AG04450 (cell line): Measurements from ENCODE around the gene MAPKBP1. TPM values are rescaled to one million over a fixed set of nuclear protein-coding genes. Genes with fewer than 3 reads are reported as not detected.

Experiments used
- CTCF ChIA-PET: fragments of 300-600, 350-600 bp; formaldehyde crosslinking; extraction: SDS; loops from one replicate; lab custom pipeline; 2022; ENCODE audit warnings: antibody characterized with exemption, inconsistent platforms; lab: Charles Lee
- POLR2A ChIA-PET: fragments of 350-600 bp; formaldehyde crosslinking; extraction: SDS; loops from one replicate; lab custom pipeline; 2021; ENCODE audit warnings: antibody characterized with exemption, inconsistent platforms; lab: Yijun Ruan, JAX
- DNase-seq: peaks from one replicate; pipeline ENCODE4 v3.0.0-alpha.2; 2011; ENCODE audit warnings: low read depth, low spot score
- H3K27ac ChIP-seq: one replicate; pipeline ENCODE4 v1.5.1; 2012; ENCODE audit warnings: low read depth, low read length, control low read depth
- H3K27me3 ChIP-seq: one replicate; pipeline ENCODE4 v1.6.0; 2012; ENCODE audit warnings: low read length; ENCODE audit not compliant: control insufficient read depth, insufficient read depth
- H3K4me3 ChIP-seq: 2 replicates; pipeline ENCODE4 v1.5.1; 2011; ENCODE audit warnings: mild to moderate bottlenecking, low read depth, low read length, control low read depth
- H3K9me3 ChIP-seq: 2 replicates; pipeline ENCODE4 v1.5.1; 2012; ENCODE audit warnings: low read length; ENCODE audit not compliant: control insufficient read depth, insufficient read depth
- CTCF ChIP-seq: IDR thresholded peaks from 2 replicates; pipeline ENCODE4 v1.5.1; 2011; ENCODE audit warnings: low read depth, low read length, control low read depth, inconsistent platforms
- polyA plus RNA-seq: library from polyadenylated mRNA; depleted of rRNA; stranded (reverse); fragments of >200 nt; gene quantifications from 2 replicates; pipeline ENCODE4 v1.2.3, GENCODE V29; 2011; rRNA removed
- small RNA-seq: library from RNA; depleted of rRNA; stranded (forward); fragments of <200 nt; gene quantifications from one replicate; pipeline ENCODE3, GENCODE V24; 2012; ENCODE audit warnings: low read depth; ENCODE audit not compliant: insufficient read length

MAPKBP1 gene
- polyA plus RNA-seq, 1 experiment, result 6.1 TPM

GRCh38 chr15:41876007-41876406 lies 101.7 kb downstream of the MAPKBP1 start:
- no peaks in the 10 kb centered on the region; the same call in 1 of the 2 replicates for H3K9me3 ChIP-seq
- ChIA-PET CTCF (no interaction called here), POLR2A (no interaction called here)
- peaks cover 27% of the 10 kb centered on the region for H3K27me3 ChIP-seq
- DNase-seq, result no peak
- H3K27ac ChIP-seq, result no peak overlapping the region
- H3K4me3 ChIP-seq, result no peak overlapping the region
- TF ChIP-seq CTCF, result no peak

- POLR2A ChIA-PET, result no interaction called here
Measured at GRCh38 chr15:41876689-41877088, 102.4 kb downstream of the MAPKBP1 start.

More at GRCh38 chr15:41876689-41877088, 102.4 kb downstream of the MAPKBP1 start:
- Histone ChIP-seq H3K4me3 (no peak overlapping the region), H3K9me3 (no peaks in the 10 kb centered on the region; the same call in 1 of the 2 replicates), H3K27me3 (peaks cover 31% of the 10 kb centered on the region), H3K27ac (no peak overlapping the region)
- CTCF ChIA-PET, result no interaction called here
- TF ChIP-seq CTCF, result no peak
- DNase-seq, result no peak

Small RNA genes within 50 kb of the gene (small RNA-seq; reads per million reads assigned to genes)
- gene JMJD7-PLA2G4B (not detected), gene MIR4310 (not detected), gene RNA5SP393 (not detected)

Other genes starting within 250 kb of the MAPKBP1 start
- gene RPAP1, start 230.2 kb upstream of the MAPKBP1 start, polyA plus RNA-seq, result 9.5 and 12.9 TPM in 2 replicates
- 21.0 and 21.7 TPM in 2 replicates for gene TYRO3, start 215.3 kb upstream of the MAPKBP1 start, polyA plus RNA-seq
- 8.5 and 9.7 TPM in 2 replicates for gene MGA, start 114.1 kb upstream of the MAPKBP1 start, polyA plus RNA-seq
- 5.1 and 6.9 TPM in 2 replicates for gene JMJD7, start 53.6 kb downstream of the MAPKBP1 start, polyA plus RNA-seq
- gene PLA2G4B, start 64.4 kb downstream of the MAPKBP1 start, polyA plus RNA-seq, result 1.3 and 2.8 TPM in 2 replicates
- gene SPTBN5, start 119.6 kb downstream of the MAPKBP1 start, polyA plus RNA-seq, result 0.14 and 0.30 TPM in 2 replicates
- 19.3 and 22.4 TPM in 2 replicates for gene EHD4, start 198.1 kb downstream of the MAPKBP1 start, polyA plus RNA-seq
- not detected in 2 replicates for gene PLA2G4E, start 246.6 kb downstream of the MAPKBP1 start, polyA plus RNA-seq